GM12892 (cell line): ENCODE measurements around the gene SEC23IP.

Source experiments
- POLR2A ChIP-seq: IDR thresholded peaks from 2 replicates; pipeline ENCODE4 v1.6.1; 2011; ENCODE audit warnings: low read depth, low read length, control low read depth
- POLR2AphosphoS5 ChIP-seq: IDR thresholded peaks from 2 replicates; pipeline ENCODE4 v1.6.1; 2011; ENCODE audit warnings: low read depth, low read length, control low read depth
- TAF1 ChIP-seq: IDR thresholded peaks from 2 replicates; pipeline ENCODE4 v1.6.1; 2011; ENCODE audit warnings: low read depth, mild to moderate bottlenecking, control low read depth, low read length, borderline replicate concordance

DNA sequence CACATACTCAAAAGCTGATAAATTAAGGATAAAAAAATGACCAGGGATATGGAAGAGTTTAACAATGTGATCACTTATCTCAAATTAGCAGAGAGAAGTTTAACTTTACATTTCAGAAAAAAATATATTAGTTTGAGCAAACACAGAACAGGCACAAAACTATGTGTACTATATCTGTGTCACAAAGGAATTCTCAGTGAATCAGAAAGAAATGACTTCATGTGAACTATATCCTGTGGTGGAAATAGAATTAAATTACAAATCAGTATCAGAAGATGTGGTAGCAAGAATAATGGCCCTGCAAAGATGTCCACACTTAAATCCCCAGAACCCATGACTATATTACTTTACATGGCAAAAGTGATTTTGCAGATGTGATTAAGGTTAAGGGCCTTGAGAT, 70.3 kb downstream of the SEC23IP start:
- TF ChIP-seq TAF1 (no peak), POLR2A (no peak), POLR2AphosphoS5 (no peak)
